Activated naive CD4-positive, alpha-beta T cell treated with anti-CD3 and anti-CD28 coated beads for 36 hours (primary cell): ENCODE measurements around the gene CYRIA. TPM values are rescaled to one million over a fixed set of nuclear protein-coding genes. Genes with fewer than 3 reads are reported as not detected.
A peak's percentile ranks its signal among the peaks of the same experiment; 100 is the strongest.

Source experiments
- CTCF ChIA-PET: fragments of 350-600 bp; sonication (Branson Sonifier 250); formaldehyde crosslinking; loops from one replicate; lab custom pipeline; 2021; ENCODE audit warnings: antibody characterized with exemption; lab: Charles Lee
- DNase-seq: peaks from one replicate; pipeline ENCODE4 v3.0.0-alpha.2; 2020
- H3K27ac Mint-ChIP-seq: one replicate; pipeline ENCODE4 v1.8.0; 2021; ENCODE audit warnings: mild to moderate bottlenecking, mixed read lengths
- H3K27me3 Mint-ChIP-seq: one replicate; pipeline ENCODE4 v1.8.0; 2021; ENCODE audit warnings: low read depth, mixed read lengths
- H3K36me3 Mint-ChIP-seq: one replicate; pipeline ENCODE4 v1.8.0; 2021; ENCODE audit warnings: low read depth, mixed read lengths
- H3K4me1 Mint-ChIP-seq: one replicate; pipeline ENCODE4 v1.8.0; 2021; ENCODE audit warnings: low read depth, mixed read lengths
- H3K4me3 Mint-ChIP-seq: one replicate; pipeline ENCODE4 v1.8.0; 2021; ENCODE audit warnings: mild to moderate bottlenecking, moderate library complexity, mixed read lengths
- H3K9me3 Mint-ChIP-seq: one replicate; pipeline ENCODE4 v1.8.0; 2021; ENCODE audit warnings: mixed read lengths
- intact Hi-C: fragments of 100-400 bp; cut with micrococcal nuclease; formaldehyde crosslinking; loops from one replicate; pipeline ENCODE4 v1.15.1; 2023
- total RNA-seq, 2 experiments: library from RNA; stranded (reverse); gene quantifications; one replicate each; pipeline ENCODE4 v1.2.3, GENCODE V29; 2021

The CYRIA gene
- total RNA-seq, 2 experiments from 2014 or later: 1.0 to 1.2 TPM

DNA sequence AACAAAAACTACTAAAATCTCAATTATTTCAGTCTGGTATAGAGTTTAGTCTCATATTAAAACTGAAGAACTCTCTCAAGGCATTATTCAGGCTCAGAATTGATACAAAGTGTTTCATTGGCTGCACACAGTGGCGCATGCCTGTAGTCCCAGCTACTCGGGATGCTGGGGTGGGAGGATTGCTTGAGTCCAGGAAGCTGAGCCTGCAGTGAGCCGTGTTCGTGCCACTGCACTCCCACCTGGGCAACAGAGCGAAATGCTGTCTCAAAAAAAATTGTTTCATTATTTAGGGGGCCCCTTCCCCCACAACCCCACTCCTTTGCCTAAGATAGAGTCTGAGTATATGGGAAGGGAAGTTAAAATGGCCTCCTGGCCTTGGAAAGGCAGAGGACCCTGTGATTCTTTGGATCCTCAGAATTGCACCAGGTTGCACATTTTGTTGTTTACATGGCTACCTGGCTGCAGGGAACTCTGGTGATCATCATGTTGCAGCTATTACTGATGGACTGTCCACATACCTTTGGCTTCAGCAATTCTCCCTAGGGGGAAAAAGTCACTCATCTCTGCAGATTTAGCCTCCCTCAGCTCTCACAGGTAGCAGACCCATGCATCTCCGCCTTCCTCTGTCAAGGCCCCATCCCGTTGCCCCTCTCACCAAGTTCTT lies 19.2 kb upstream of the CYRIA start:
- H3K36me3 Mint-ChIP-seq: no peaks in the 10 kb centered on the region
- peaks cover 24% of the 10 kb centered on the region for H3K27me3 Mint-ChIP-seq
- CTCF ChIA-PET: no interaction called here
- no peaks in the 10 kb centered on the region for H3K9me3 Mint-ChIP-seq
- no peaks in the 10 kb centered on the region for H3K4me1 Mint-ChIP-seq
- intact Hi-C loops: no loop called here
- no peak overlapping the region for H3K4me3 Mint-ChIP-seq
- H3K27ac Mint-ChIP-seq: no peak overlapping the region
- no peak for DNase-seq

DNA sequence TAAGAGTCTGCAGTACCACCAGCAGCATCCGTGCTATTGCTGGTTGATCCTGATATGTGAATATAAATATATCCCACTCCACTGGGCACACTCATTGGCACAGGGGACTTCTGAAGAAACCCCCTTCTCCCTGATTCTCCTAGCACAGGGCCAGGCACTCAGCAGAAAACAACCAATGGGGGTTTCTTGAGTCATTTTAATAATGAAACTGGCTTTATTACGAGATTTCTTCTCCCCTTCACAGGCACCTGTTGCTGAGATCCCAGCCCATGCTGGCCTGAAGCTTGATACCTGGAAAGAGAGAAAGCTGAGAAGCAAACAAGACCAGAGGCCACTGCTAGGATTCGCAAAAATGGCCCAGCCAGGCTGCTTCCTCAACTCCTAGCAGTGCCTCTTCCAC lies 17.9 kb upstream of the CYRIA start:
- DNase-seq: no peak
- Mint-ChIP-seq H3K9me3 (no peaks in the 10 kb centered on the region), H3K27ac (no peak overlapping the region), H3K36me3 (no peaks in the 10 kb centered on the region), H3K27me3 (peaks cover 24% of the 10 kb centered on the region), H3K4me3 (no peak overlapping the region), H3K4me1 (no peaks in the 10 kb centered on the region)
- CTCF ChIA-PET: interaction anchor here (0.6 kb wide), 1 partner anchor 988 kb away, joined by 3 read pairs; no protein-coding TSS in a partner anchor
- intact Hi-C loops: no loop called here

GRCh38 chr2:16682431-16683118 lies 16.9 kb upstream of the CYRIA start:
- no peak for DNase-seq
- Mint-ChIP-seq H3K27me3 (peaks cover 22% of the 10 kb centered on the region), H3K36me3 (peaks cover 3% of the 10 kb centered on the region), H3K4me1 (no peaks in the 10 kb centered on the region), H3K27ac (no peak overlapping the region), H3K9me3 (peaks cover 4% of the 10 kb centered on the region), H3K4me3 (no peak overlapping the region)
- CTCF ChIA-PET: no interaction called here
- intact Hi-C loops: no loop called here

DNA sequence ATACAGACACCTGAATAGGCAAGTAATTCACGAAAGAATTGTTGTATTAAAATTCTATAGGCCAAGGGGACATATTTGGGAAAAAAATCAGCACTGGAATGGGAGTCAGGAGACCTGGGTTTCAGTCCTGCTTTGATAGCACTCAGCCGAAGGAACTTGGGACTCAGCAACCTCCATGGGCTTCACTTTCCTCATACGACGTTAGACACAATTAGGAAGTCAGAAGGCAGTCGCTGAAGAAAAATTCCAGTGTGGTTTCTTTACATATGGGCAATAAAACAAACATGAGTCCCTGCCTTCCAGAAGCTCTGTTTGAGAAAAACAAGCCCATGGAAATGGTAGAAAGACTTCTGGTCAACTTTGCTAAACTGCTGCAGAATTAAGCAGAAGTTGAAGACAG lies 15.1 kb upstream of the CYRIA start:
- CTCF ChIA-PET: no interaction called here
- no peaks in the 10 kb centered on the region for H3K4me1 Mint-ChIP-seq
- peaks cover 22% of the 10 kb centered on the region for H3K27me3 Mint-ChIP-seq
- peaks cover 3% of the 10 kb centered on the region for H3K36me3 Mint-ChIP-seq
- H3K9me3 Mint-ChIP-seq: peaks cover 4% of the 10 kb centered on the region
- DNase-seq: no peak
- intact Hi-C loops: no loop called here
- H3K27ac Mint-ChIP-seq: no peak overlapping the region
- no peak overlapping the region for H3K4me3 Mint-ChIP-seq

DNA sequence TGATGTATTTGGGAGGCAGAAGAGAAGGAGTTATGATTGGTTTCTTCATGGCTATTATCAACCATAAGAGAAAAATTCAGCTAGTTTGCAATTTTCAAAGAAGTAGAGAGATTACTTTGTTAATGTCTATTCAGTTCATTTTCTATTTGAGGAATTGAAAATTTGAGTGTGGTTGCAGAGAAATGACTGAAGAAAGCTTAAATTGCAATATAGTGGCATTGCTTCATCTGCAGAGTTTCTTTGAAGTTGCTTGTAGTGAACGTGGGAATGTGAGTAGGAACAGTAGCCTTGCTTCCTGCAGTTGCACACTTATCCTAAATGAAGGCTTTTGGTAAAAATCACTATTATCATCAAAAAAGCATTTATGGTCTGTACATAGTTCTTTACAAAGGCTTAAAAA lies 14.7 kb upstream of the CYRIA start:
- CTCF ChIA-PET: no interaction called here
- intact Hi-C loops: no loop called here
- Mint-ChIP-seq H3K27me3 (peaks cover 22% of the 10 kb centered on the region), H3K4me1 (no peaks in the 10 kb centered on the region), H3K36me3 (peaks cover 3% of the 10 kb centered on the region), H3K27ac (no peak overlapping the region), H3K9me3 (peaks cover 4% of the 10 kb centered on the region), H3K4me3 (no peak overlapping the region)
- DNase-seq: no peak

DNA sequence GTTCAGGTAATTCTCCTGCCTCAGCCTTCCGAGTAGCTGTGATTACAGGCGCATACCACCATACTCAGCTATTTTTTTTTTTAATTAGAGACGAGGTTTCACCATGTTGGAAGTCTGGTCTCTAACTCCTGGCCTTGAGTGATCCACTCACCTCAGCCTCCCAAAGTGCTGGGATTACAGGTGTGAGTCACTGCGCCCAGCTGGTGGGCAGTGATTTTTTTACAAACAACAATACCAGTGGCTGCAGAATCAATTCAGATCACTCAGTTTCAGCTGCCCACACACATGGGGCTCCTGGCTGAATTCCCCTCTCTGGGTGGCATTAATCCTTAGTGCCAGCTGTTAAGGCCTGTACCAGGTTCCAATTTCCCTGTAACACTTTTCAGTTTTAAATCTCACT lies 13.3 kb upstream of the CYRIA start:
- no peak for DNase-seq
- intact Hi-C loops: loop anchor here (1.0 kb wide), 1 partner anchor 14 kb away; no protein-coding TSS in a partner anchor
- Mint-ChIP-seq H3K27me3 (peaks cover 16% of the 10 kb centered on the region), H3K4me3 (no peak overlapping the region), H3K4me1 (no peaks in the 10 kb centered on the region), H3K27ac (no peak overlapping the region), H3K36me3 (peaks cover 3% of the 10 kb centered on the region), H3K9me3 (peaks cover 4% of the 10 kb centered on the region)
- CTCF ChIA-PET: interaction anchor here (0.6 kb wide), 1 partner anchor 109 kb away, joined by 3 read pairs; no protein-coding TSS in a partner anchor

- no peak for DNase-seq
- no peak overlapping the region for H3K4me3 Mint-ChIP-seq
- H3K4me1 Mint-ChIP-seq: no peaks in the 10 kb centered on the region
- peaks cover 3% of the 10 kb centered on the region for H3K36me3 Mint-ChIP-seq
- intact Hi-C loops: loop anchor here (1.0 kb wide), 1 partner anchor 15 kb away; no protein-coding TSS in a partner anchor
- CTCF ChIA-PET: no interaction called here
- H3K27me3 Mint-ChIP-seq: peaks cover 12% of the 10 kb centered on the region
- H3K27ac Mint-ChIP-seq: no peak overlapping the region
- peaks cover 4% of the 10 kb centered on the region for H3K9me3 Mint-ChIP-seq
Observed at GRCh38 chr2:16677875-16678274, 12.2 kb upstream of the CYRIA start.

DNA sequence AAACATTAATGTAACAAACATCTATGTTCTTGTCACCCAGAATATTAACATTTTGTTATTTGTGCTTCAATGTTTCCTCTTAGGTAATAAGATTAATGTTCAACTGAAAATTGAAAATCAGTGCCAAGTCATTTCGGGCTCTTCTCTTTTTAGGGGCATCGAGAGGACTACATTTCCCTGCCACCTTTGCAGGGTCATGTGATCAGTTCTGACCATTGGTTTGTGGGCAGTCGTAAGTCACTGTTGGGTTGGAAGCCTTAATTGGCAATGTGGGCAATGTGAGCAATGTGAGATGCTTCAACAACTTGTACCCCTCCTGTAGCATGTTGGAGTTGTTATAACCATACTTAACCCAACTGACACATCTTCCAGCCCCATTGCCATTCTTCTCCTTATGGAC lies 10.1 kb upstream of the CYRIA start:
- H3K4me1 Mint-ChIP-seq: no peaks in the 10 kb centered on the region
- intact Hi-C loops: no loop called here
- H3K27ac Mint-ChIP-seq: no peak overlapping the region
- CTCF ChIA-PET: no interaction called here
- H3K9me3 Mint-ChIP-seq: peaks cover 4% of the 10 kb centered on the region
- H3K4me3 Mint-ChIP-seq: no peak overlapping the region
- DNase-seq: no peak
- H3K36me3 Mint-ChIP-seq: peaks cover 3% of the 10 kb centered on the region
- peaks cover 8% of the 10 kb centered on the region for H3K27me3 Mint-ChIP-seq

DNA sequence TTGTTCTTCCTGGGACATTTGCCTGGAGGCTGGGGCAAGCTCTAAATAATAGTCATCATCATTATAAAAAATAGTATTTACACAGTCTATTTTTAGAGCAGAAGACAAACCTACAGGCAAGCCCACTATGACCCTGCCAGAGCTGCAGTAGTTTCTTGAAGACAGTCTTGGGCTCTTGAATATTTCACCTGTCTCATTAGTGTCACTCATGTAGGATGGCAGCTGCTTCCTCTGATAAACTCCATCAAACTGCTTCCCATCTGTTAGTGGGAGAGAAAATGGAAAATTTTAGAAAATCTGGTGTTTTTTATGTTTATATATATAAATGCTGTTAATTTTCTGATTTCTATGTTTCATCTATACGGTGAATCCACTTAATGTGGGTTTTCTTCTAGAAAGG lies 8.5 kb upstream of the CYRIA start:
- Mint-ChIP-seq H3K4me1 (no peaks in the 10 kb centered on the region), H3K36me3 (peaks cover 3% of the 10 kb centered on the region)

DNA sequence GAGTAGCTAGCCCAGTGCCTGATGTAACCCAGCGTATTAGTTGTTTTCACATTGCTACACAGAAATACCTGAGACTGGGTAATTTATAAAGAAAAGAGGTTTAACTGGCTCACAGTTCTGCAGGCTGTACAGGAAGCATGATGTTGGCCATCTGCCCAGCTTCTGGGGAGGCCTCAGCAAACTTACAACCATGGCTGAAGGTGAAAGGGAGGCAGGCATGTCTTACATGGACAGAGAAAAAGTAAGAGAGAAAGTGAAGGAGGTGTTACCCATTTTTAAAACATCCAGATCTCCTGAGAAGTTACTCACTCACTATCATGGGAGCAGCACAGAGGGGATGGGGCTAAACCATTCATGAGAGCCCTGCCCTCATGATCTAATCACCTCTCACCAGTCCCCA lies 6.1 kb upstream of the CYRIA start:
- intact Hi-C loops: no loop called here
- H3K36me3 Mint-ChIP-seq: no peaks in the 10 kb centered on the region
- no peak overlapping the region for H3K4me3 Mint-ChIP-seq
- no peak overlapping the region for H3K27ac Mint-ChIP-seq
- H3K9me3 Mint-ChIP-seq: no peaks in the 10 kb centered on the region
- no peak for DNase-seq
- peaks cover 16% of the 10 kb centered on the region for H3K27me3 Mint-ChIP-seq
- H3K4me1 Mint-ChIP-seq: no peaks in the 10 kb centered on the region
- CTCF ChIA-PET: no interaction called here

More for the DNA sequence above, 8.5 kb upstream of the CYRIA start:
- Mint-ChIP-seq H3K4me3 (no peak overlapping the region), H3K9me3 (peaks cover 4% of the 10 kb centered on the region), H3K27ac (no peak overlapping the region), H3K27me3 (peaks cover 8% of the 10 kb centered on the region)
- DNase-seq: no peak
- intact Hi-C loops: no loop called here
- CTCF ChIA-PET: no interaction called here

GRCh38 chr2:16669388-16669787 lies 3.8 kb upstream of the CYRIA start:
- Mint-ChIP-seq H3K4me3 (no peak overlapping the region), H3K36me3 (no peaks in the 10 kb centered on the region), H3K4me1 (peaks cover 16% of the 10 kb centered on the region), H3K27ac (no peak overlapping the region), H3K9me3 (no peaks in the 10 kb centered on the region), H3K27me3 (peaks cover 33% of the 10 kb centered on the region)
- CTCF ChIA-PET: no interaction called here
- no peak for DNase-seq
- intact Hi-C loops: loop anchor here (5.0 kb wide), 1 partner anchor 702 kb away; no protein-coding TSS in a partner anchor

DNA sequence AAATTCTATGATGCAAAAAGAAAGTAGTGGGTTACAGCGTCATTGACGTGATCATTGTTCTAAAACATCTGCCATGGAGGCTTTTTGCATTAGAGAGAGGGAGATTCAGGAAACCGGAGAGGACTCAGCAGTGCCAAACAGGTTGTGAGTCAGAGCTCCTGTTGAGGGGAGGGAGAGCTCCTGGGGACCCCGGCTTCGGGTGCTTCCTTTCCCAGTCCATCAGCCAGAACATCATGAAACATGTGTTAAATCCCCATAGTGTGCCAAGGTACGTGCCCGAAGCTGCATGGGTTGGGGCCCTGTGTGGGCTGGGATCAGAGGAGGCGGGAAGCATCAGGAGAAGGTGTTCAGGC lies 791 bp upstream of the CYRIA start:
- peak overlapping the region; percentile 78 for H3K4me3 Mint-ChIP-seq
- H3K9me3 Mint-ChIP-seq: no peaks in the 10 kb centered on the region
- peaks cover 16% of the 10 kb centered on the region for H3K4me1 Mint-ChIP-seq
- no peaks in the 10 kb centered on the region for H3K36me3 Mint-ChIP-seq
- DNase-seq: peak; percentile 51
- peak overlapping the region; percentile 73 for H3K27ac Mint-ChIP-seq
- peaks cover 58% of the 10 kb centered on the region for H3K27me3 Mint-ChIP-seq
- CTCF ChIA-PET: no interaction called here
- intact Hi-C loops: loop anchor here (1.0 to 5.0 kb wide), 4 partner anchors 42 to 699 kb away; no protein-coding TSS in a partner anchor
